GM12878 (cell line): Measurements from ENCODE around the gene RASL11A. TPM values are rescaled to one million over a fixed set of nuclear protein-coding genes. Genes with fewer than 3 reads are reported as not detected.
A peak's percentile ranks its signal among the peaks of the same experiment; 100 is the strongest.

Experiments
- ATAC-seq: fragments of 200-7000 bp; cut with Tn5 transposase; 3 replicates; pipeline ENCODE4 v1.9.1; 2020; ENCODE audit warnings: mild to moderate bottlenecking, moderate library complexity
- BruUV-seq: library from RNA; stranded (reverse); fragments of 400-500 nt; replicated peaks from 2 replicates; lab custom pipeline; 2021; lab: Mats Ljungman, UMichigan
- CTCF ChIA-PET: fragments of 300-600 bp; sonication (Branson Sonifier 250); formaldehyde crosslinking; extraction: SDS; loops from one replicate; lab custom pipeline; 2021; ENCODE audit warnings: inconsistent platforms; lab: Yijun Ruan, JAX
- POLR2A ChIA-PET: fragments of 350-600 bp; formaldehyde crosslinking; extraction: SDS; loops from one replicate; lab custom pipeline; 2021; ENCODE audit warnings: inconsistent platforms; lab: Charles Lee
- RAD21 ChIA-PET: fragments of 300-600 bp; sonication (Branson Sonifier 250); formaldehyde crosslinking; loops from one replicate; lab custom pipeline; 2023; ENCODE audit warnings: antibody characterized with exemption; ENCODE audit not compliant: unreplicated experiment; lab: Charles Lee
- SMC1A ChIA-PET: fragments of 300-600 bp; sonication (Branson Sonifier 250); formaldehyde crosslinking; loops from one replicate; lab custom pipeline; 2023; ENCODE audit not compliant: unreplicated experiment, uncharacterized antibody; lab: Charles Lee
- DNase-seq: peaks from one replicate; pipeline ENCODE4 v3.0.0-alpha.2; 2011; ENCODE audit warnings: low read depth, low spot score
- FAIRE-seq: peaks from 3 replicates; lab custom pipeline; 2011; peaks lifted over from hg19 to GRCh38; lab: Jason Lieb, UNC
- H2AFZ ChIP-seq: 2 replicates; pipeline ENCODE4 v1.6.0; 2011; ENCODE audit warnings: low read depth, low read length, control low read depth; ENCODE audit not compliant: control insufficient read depth
- H3K27ac ChIP-seq: 2 replicates; pipeline ENCODE4 v1.5.1; 2011; ENCODE audit warnings: control low read depth; ENCODE audit not compliant: control insufficient read depth, insufficient read depth
- H3K27me3 ChIP-seq, 2 experiments: replicated peaks in 1 of 2; 2 replicates each; pipeline versions ENCODE4 v1.6.0 to v1.6.1; 2011; ENCODE audit warnings: low read length in 1 of 2; ENCODE audit not compliant: control insufficient read depth in 2 of 2, insufficient read depth in 2 of 2
- H3K36me3 ChIP-seq, 2 experiments: 2 replicates each; pipeline ENCODE4 v1.5.1; 2011; ENCODE audit warnings: low read length in 1 of 2; ENCODE audit not compliant: control insufficient read depth in 2 of 2, insufficient read depth in 2 of 2
- H3K4me1 ChIP-seq: 2 replicates; pipeline ENCODE4 v1.6.1; 2011; ENCODE audit warnings: mild to moderate bottlenecking, low read length, moderate library complexity, mixed read lengths; ENCODE audit not compliant: control insufficient read depth, insufficient read depth
- H3K4me2 ChIP-seq: 2 replicates; pipeline ENCODE4 v1.6.0; 2011; ENCODE audit warnings: control low read depth; ENCODE audit not compliant: control insufficient read depth, insufficient read depth
- H3K4me3 ChIP-seq: fragments of 200-600 bp; sonication (generic); 2 replicates; pipeline ENCODE4 v1.5.1; 2016
- H3K79me2 ChIP-seq: 2 replicates; pipeline ENCODE4 v1.6.0; 2011; ENCODE audit warnings: low read length; ENCODE audit not compliant: control insufficient read depth, insufficient read depth
- H3K9ac ChIP-seq: 2 replicates; pipeline ENCODE4 v1.8.0; 2011; ENCODE audit warnings: low read length, control low read depth, mixed read lengths; ENCODE audit not compliant: control insufficient read depth, insufficient read depth
- H3K9me3 ChIP-seq: replicated peaks from 3 replicates; pipeline ENCODE4 v1.5.1; 2011; ENCODE audit warnings: mild to moderate bottlenecking, low read length; ENCODE audit not compliant: control insufficient read depth, insufficient read depth
- H4K20me1 ChIP-seq: 2 replicates; pipeline ENCODE4 v1.6.0; 2011; ENCODE audit not compliant: control insufficient read depth, insufficient read depth
- BACH1 ChIP-seq: fragments of 450-650 bp; IDR thresholded peaks from 2 replicates; pipeline ENCODE4 v1.6.1; 2017; ENCODE audit warnings: mild to moderate bottlenecking, borderline replicate concordance
- CHD2 ChIP-seq: IDR thresholded peaks from 2 replicates; pipeline ENCODE4 v1.6.1; 2011; ENCODE audit warnings: low read depth, low read length, improper control_type of control experiment, borderline replicate concordance
- DPF2 ChIP-seq: fragments of 450-650 bp; IDR thresholded peaks from 2 replicates; pipeline ENCODE4 v1.6.1; 2017; ENCODE audit warnings: mild to moderate bottlenecking
- SMAD1 ChIP-seq: fragments of 450-650 bp; IDR thresholded peaks from 2 replicates; pipeline ENCODE4 v1.6.1; 2018; ENCODE audit warnings: mild to moderate bottlenecking, low read depth; ENCODE audit not compliant: partially characterized antibody
- WGBS: methylation state at CpG from one replicate; pipeline ENCODE4 v1.1.6; 2016; ENCODE audit warnings: low lambda C conversion rate; ENCODE audit not compliant: insufficient replicate concordance, insufficient coverage; ENCODE audit errors: missing lambda C conversion rate; 5-methylcytosine and 5-hydroxymethylcytosine counted together
- in situ Hi-C: fragments of 300-500 bp; cut with MboI; formaldehyde crosslinking; loops from 9 replicates; pipeline ENCODE4 v1.14.3; 2018; ENCODE audit warnings: mixed read lengths
- intact Hi-C: fragments of 100-400 bp; cut with micrococcal nuclease; formaldehyde crosslinking; loops from one replicate; pipeline ENCODE4 v1.14.2; 2022; ENCODE audit not compliant: unreplicated experiment
- polyA plus RNA-seq, 11 experiments: library from polyadenylated mRNA; depleted of rRNA in 4 of 11; unstranded in 6 of 11; stranded (reverse) in 5 of 11; fragments of >200 nt; fragmentation: Nextera tagmentation in 4 of 11; fragmentation: Illumina TruSeq in 1 of 11; extraction: Ambion mirVana in 4 of 11; extraction: Trizol in 1 of 11; gene quantifications; 1 replicate in 1 of 11; 2 replicates in 10 of 11; pipeline versions ENCODE4 v1.2.1 to v1.2.3, GENCODE V29; 2011 to 2016; ENCODE audit warnings: inconsistent platforms in 2 of 11, missing spikeins in 2 of 11, low read depth in 1 of 11
- total RNA-seq, 4 experiments: library from RNA; depleted of rRNA in 3 of 4; stranded (reverse); fragments of >200 nt in 3 of 4; fragmentation: Illumina TruSeq in 1 of 4; extraction: Trizol in 1 of 4; gene quantifications; 2 replicates each; pipeline versions ENCODE4 v1.2.1 to v1.2.3, GENCODE V29; 2013 to 2021
- TF ChIP-seq, protein P1 (sequence below), 3 experiments: IDR thresholded peaks in 2 of 3; conservative IDR thresholded peaks in 1 of 3; 2 replicates each; pipeline ENCODE4 v1.5.1; 2011; ENCODE audit warnings: low read depth in 3 of 3, low read length in 3 of 3, mild to moderate bottlenecking in 3 of 3, control low read depth in 2 of 3, moderate library complexity in 2 of 3, inconsistent platforms in 1 of 3, mixed read lengths in 1 of 3; ENCODE audit not compliant: control insufficient read depth in 2 of 3, insufficient read depth in 1 of 3; ENCODE audit errors: extremely low read depth in 1 of 3
- TF ChIP-seq, protein P2 (sequence below): IDR thresholded peaks from 2 replicates; pipeline ENCODE4 v1.6.1; 2012; ENCODE audit warnings: low read depth, low read length, improper control_type of control experiment

RASL11A gene
- total and polyA plus RNA-seq, 10 of the 15 experiments (the other 5 are each of a cell fraction or from before 2014, with no cell fraction given), result 0.04 to 1.3 (median 0.41) TPM; not detected in 1

DNA sequence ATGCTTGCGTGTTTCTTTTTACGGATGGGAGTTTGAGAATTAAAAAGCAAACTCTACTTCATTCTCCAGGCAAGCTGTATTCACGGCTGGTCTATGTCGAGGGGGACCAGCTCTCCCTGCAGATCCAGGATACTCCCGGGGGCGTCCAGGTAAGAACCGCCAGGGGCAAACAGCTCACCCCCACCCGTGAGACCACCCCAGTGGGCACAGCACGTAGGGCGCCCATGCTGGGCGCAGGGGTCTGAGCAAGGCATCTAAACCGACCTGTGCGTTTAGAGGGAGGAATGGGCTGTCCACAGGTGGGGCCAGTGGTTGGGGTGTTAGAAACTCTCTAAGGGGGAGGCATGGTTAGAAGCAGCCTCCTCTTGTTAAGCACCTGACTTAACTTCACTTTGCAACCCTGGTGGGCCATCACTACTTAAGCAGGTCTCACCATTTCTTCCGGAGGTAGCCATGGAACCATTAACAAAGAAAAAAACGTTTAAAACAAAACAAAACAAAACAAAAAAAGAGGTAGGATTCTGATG is 1.0 kb downstream of the RASL11A start:
- Histone ChIP-seq H3K27me3 (no peaks in the 10 kb centered on the region), H3K4me1 (no peaks in the 10 kb centered on the region), H3K9ac (no peak overlapping the region), H4K20me1 (no peaks in the 10 kb centered on the region), H3K4me3 (peak overlapping the region; percentile 89), H3K4me2 (peak overlapping the region; percentile 99), H2AFZ (no peak overlapping the region), H3K9me3 (no peaks in the 10 kb centered on the region), H3K79me2 (no peaks in the 10 kb centered on the region), H3K36me3 (no peaks in the 10 kb centered on the region), H3K27ac (no peak overlapping the region)
- no peak for FAIRE-seq
- RAD21 ChIA-PET, result no interaction called here
- in situ Hi-C loops (no loop called here), intact Hi-C loops (no loop called here)
- SMC1A ChIA-PET, result interaction anchor here (1.0 to 1.5 kb wide), 2 partner anchors 12 to 212 kb away, joined by 3 read pairs; no protein-coding TSS in a partner anchor
- TF ChIP-seq DPF2 (no peak), SMAD1 (no peak), BACH1 (no peak), CHD2 (no peak)
- TF ChIP-seq, protein P1, sequence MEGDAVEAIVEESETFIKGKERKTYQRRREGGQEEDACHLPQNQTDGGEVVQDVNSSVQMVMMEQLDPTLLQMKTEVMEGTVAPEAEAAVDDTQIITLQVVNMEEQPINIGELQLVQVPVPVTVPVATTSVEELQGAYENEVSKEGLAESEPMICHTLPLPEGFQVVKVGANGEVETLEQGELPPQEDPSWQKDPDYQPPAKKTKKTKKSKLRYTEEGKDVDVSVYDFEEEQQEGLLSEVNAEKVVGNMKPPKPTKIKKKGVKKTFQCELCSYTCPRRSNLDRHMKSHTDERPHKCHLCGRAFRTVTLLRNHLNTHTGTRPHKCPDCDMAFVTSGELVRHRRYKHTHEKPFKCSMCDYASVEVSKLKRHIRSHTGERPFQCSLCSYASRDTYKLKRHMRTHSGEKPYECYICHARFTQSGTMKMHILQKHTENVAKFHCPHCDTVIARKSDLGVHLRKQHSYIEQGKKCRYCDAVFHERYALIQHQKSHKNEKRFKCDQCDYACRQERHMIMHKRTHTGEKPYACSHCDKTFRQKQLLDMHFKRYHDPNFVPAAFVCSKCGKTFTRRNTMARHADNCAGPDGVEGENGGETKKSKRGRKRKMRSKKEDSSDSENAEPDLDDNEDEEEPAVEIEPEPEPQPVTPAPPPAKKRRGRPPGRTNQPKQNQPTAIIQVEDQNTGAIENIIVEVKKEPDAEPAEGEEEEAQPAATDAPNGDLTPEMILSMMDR (IDR thresholded peaks at IDR 0.05 in 2 of 3, conservative IDR thresholded peaks at IDR 0.05 in 1 of 3; ENCODE audit: control insufficient read depth in 2 of 3, extremely low read depth in 1 of 3, insufficient read depth in 1 of 3, low read depth in 3 of 3, low read length in 3 of 3), result no peak
- TF ChIP-seq, protein P2, sequence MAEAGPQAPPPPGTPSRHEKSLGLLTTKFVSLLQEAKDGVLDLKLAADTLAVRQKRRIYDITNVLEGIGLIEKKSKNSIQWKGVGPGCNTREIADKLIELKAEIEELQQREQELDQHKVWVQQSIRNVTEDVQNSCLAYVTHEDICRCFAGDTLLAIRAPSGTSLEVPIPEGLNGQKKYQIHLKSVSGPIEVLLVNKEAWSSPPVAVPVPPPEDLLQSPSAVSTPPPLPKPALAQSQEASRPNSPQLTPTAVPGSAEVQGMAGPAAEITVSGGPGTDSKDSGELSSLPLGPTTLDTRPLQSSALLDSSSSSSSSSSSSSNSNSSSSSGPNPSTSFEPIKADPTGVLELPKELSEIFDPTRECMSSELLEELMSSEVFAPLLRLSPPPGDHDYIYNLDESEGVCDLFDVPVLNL, result no peak
- DNase-seq, result no peak
- no TSS peak for BruUV-seq
- POLR2A ChIA-PET, result no interaction called here
- ATAC-seq, result no peak
- WGBS, result 45% methylated on average over 15 of the region's 15 CpGs
- CTCF ChIA-PET, result interaction anchor here (0.7 to 2.4 kb wide), 7 partner anchors 10 to 154 kb away, joined by 3 to 8 read pairs (median 4); no protein-coding TSS in a partner anchor
